Activated naive CD8-positive, alpha-beta T cell treated with anti-CD3 and anti-CD28 coated beads, Interleukin-2, amount 50 U/mL, for 16 hours (primary cell): ENCODE results near the gene RBAK.
"Not testable (repeated sequence)": the region's sequence is repeated elsewhere in the genome, so short reads cannot be mapped to it uniquely, and the experiment has no call there.

ENCODE experiments used
- DNase-seq: peaks from one replicate; pipeline ENCODE4 v3.0.0-alpha.2; 2020; ENCODE audit warnings: low read depth, low spot score

The RBAK gene

GRCh38 chr7:5045558-5046396 lies at the start of gene RBAK:
Gene RBAK, plus strand, starts transcription at chr7:5045860. Its CDS starts 2,217 bp downstream, at chr7:5048077.
- DNase-seq: peak; percentile 78

- no peak for DNase-seq
Observed at GRCh38 chr7:4996696-4997222, 48.9 kb upstream of the RBAK start.

- no peak for DNase-seq
Observed at GRCh38 chr7:4998244-4998643, 47.4 kb upstream of the RBAK start.

- DNase-seq: no peak
Observed at GRCh38 chr7:4998910-4999309, 46.8 kb upstream of the RBAK start.

- DNase-seq: no peak
Observed at GRCh38 chr7:4999369-4999950, 46.2 kb upstream of the RBAK start.

GRCh38 chr7:5001003-5001402 lies 44.7 kb upstream of the RBAK start:
- no peak for DNase-seq

GRCh38 chr7:5001911-5002310 lies 43.7 kb upstream of the RBAK start:
- no peak for DNase-seq

- DNase-seq: no peak
Observed at GRCh38 chr7:5005066-5005465, 40.6 kb upstream of the RBAK start.

- no peak for DNase-seq
Observed at GRCh38 chr7:5012985-5013384, 32.7 kb upstream of the RBAK start.

GRCh38 chr7:5015936-5016335 lies 29.7 kb upstream of the RBAK start:
- DNase-seq: not testable (repeated sequence)

- not testable (repeated sequence) for DNase-seq
Observed at GRCh38 chr7:5017626-5018025, 28.0 kb upstream of the RBAK start.

GRCh38 chr7:5020098-5020497 lies 25.6 kb upstream of the RBAK start:
- no peak for DNase-seq

GRCh38 chr7:5020976-5021550 lies 24.6 kb upstream of the RBAK start:
- DNase-seq: not testable (repeated sequence)

GRCh38 chr7:5023626-5024025 lies 22.0 kb upstream of the RBAK start:
- not testable (repeated sequence) for DNase-seq

GRCh38 chr7:5027796-5028410 lies 17.8 kb upstream of the RBAK start:
- DNase-seq: not testable (repeated sequence)

- not testable (repeated sequence) for DNase-seq
Observed at GRCh38 chr7:5033186-5033585, 12.5 kb upstream of the RBAK start.

GRCh38 chr7:5035276-5035675 lies 10.4 kb upstream of the RBAK start:
- DNase-seq: no peak

- DNase-seq: no peak
Observed at GRCh38 chr7:5036446-5036845, 9.2 kb upstream of the RBAK start.

- no peak for DNase-seq
Observed at GRCh38 chr7:5041047-5041446, 4.6 kb upstream of the RBAK start.

GRCh38 chr7:5043661-5044060 lies 2.0 kb upstream of the RBAK start:
- DNase-seq: no peak

- not testable (repeated sequence) for DNase-seq
Observed at GRCh38 chr7:5046397-5046732, 705 bp downstream of the RBAK start.

- not testable (repeated sequence) for DNase-seq
Observed at GRCh38 chr7:5047127-5047526, 1.5 kb downstream of the RBAK start.
